GM12878 (cell line): ENCODE results near the gene TNRC6C.

Source experiments
- BCL11A ChIP-seq: IDR thresholded peaks from 2 replicates; pipeline ENCODE4 v1.6.1; 2011; ENCODE audit warnings: low read depth, low read length
- CEBPB ChIP-seq, 2 experiments: fragments of 150-350 bp in 1 of 2; IDR thresholded peaks; 2 replicates each; pipeline ENCODE4 v1.6.1; 2012 to 2014; ENCODE audit warnings: low read depth in 2 of 2, low read length in 2 of 2, borderline replicate concordance in 1 of 2, inconsistent platforms in 1 of 2
- E2F4 ChIP-seq: IDR thresholded peaks from 2 replicates; pipeline ENCODE4 v1.6.1; 2012; ENCODE audit warnings: low read depth, low read length, improper control_type of control experiment
- EGR1 ChIP-seq, 2 experiments: IDR thresholded peaks; 1 replicate in 1 of 2; 2 replicates in 1 of 2; pipeline ENCODE4 v1.6.1; 2011 to 2012; ENCODE audit warnings: low read depth in 2 of 2, low read length in 2 of 2, borderline replicate concordance in 1 of 2, mild to moderate bottlenecking in 1 of 2, moderate library complexity in 1 of 2
- MXI1 ChIP-seq: fragments of 150-350 bp; IDR thresholded peaks from 2 replicates; pipeline ENCODE4 v1.6.1; 2011; ENCODE audit warnings: low read depth, mild to moderate bottlenecking, inconsistent platforms, low read length, improper control_type of control experiment
- NR2C2 ChIP-seq: IDR thresholded peaks from 2 replicates; pipeline ENCODE4 v1.6.1; 2011; ENCODE audit warnings: borderline replicate concordance, low read depth; ENCODE audit not compliant: control insufficient read depth, insufficient read length
- POLR2A ChIP-seq: IDR thresholded peaks from 2 replicates; pipeline ENCODE4 v1.6.1; 2011; ENCODE audit warnings: low read depth, mild to moderate bottlenecking, low read length
- POLR2AphosphoS5 ChIP-seq: IDR thresholded peaks from 2 replicates; pipeline ENCODE4 v1.6.1; 2011; ENCODE audit warnings: mild to moderate bottlenecking, low read length, inconsistent platforms
- TF ChIP-seq, protein P1 (sequence below), 3 experiments: IDR thresholded peaks in 2 of 3; conservative IDR thresholded peaks in 1 of 3; 2 replicates each; pipeline ENCODE4 v1.5.1; 2011; ENCODE audit warnings: low read depth in 3 of 3, low read length in 3 of 3, mild to moderate bottlenecking in 3 of 3, control low read depth in 2 of 3, moderate library complexity in 2 of 3, inconsistent platforms in 1 of 3, mixed read lengths in 1 of 3; ENCODE audit not compliant: control insufficient read depth in 2 of 3, insufficient read depth in 1 of 3; ENCODE audit errors: extremely low read depth in 1 of 3

- no peak for TF ChIP-seq POLR2A
- no peak for TF ChIP-seq BCL11A
- no peak for TF ChIP-seq E2F4
- no peak for TF ChIP-seq POLR2AphosphoS5
- TF ChIP-seq EGR1 (IDR thresholded peaks at IDR 0.05; ENCODE audit: borderline replicate concordance in 1 of 2, low read depth in 2 of 2, low read length in 2 of 2): no peak
- no peak for TF ChIP-seq CEBPB (IDR thresholded peaks at IDR 0.05; ENCODE audit: borderline replicate concordance in 1 of 2, low read depth in 2 of 2, low read length in 2 of 2)
- TF ChIP-seq, protein P1, sequence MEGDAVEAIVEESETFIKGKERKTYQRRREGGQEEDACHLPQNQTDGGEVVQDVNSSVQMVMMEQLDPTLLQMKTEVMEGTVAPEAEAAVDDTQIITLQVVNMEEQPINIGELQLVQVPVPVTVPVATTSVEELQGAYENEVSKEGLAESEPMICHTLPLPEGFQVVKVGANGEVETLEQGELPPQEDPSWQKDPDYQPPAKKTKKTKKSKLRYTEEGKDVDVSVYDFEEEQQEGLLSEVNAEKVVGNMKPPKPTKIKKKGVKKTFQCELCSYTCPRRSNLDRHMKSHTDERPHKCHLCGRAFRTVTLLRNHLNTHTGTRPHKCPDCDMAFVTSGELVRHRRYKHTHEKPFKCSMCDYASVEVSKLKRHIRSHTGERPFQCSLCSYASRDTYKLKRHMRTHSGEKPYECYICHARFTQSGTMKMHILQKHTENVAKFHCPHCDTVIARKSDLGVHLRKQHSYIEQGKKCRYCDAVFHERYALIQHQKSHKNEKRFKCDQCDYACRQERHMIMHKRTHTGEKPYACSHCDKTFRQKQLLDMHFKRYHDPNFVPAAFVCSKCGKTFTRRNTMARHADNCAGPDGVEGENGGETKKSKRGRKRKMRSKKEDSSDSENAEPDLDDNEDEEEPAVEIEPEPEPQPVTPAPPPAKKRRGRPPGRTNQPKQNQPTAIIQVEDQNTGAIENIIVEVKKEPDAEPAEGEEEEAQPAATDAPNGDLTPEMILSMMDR (IDR thresholded peaks at IDR 0.05 in 2 of 3, conservative IDR thresholded peaks at IDR 0.05 in 1 of 3; ENCODE audit: control insufficient read depth in 2 of 3, extremely low read depth in 1 of 3, insufficient read depth in 1 of 3, low read depth in 3 of 3, low read length in 3 of 3): no peak
- TF ChIP-seq MXI1: no peak
- TF ChIP-seq NR2C2: no peak
These were observed 146.0 kb downstream of the TNRC6C start for GRCh38 chr17:78104540-78104941.
